IgD-negative memory B cell (primary cell): ENCODE measurements around the gene BMX. TPM values are rescaled to one million over a fixed set of nuclear protein-coding genes. Genes with fewer than 3 reads are reported as not detected.

Source experiments
- H3K27ac Mint-ChIP-seq, 3 donors: one replicate each; pipeline ENCODE4 v1.8.0; 2020 to 2022; ENCODE audit warnings: mild to moderate bottlenecking in 3 of 3, mixed read lengths in 3 of 3, moderate library complexity in 1 of 3
- H3K27me3 Mint-ChIP-seq: one replicate; pipeline ENCODE4 v1.8.0; 2021; ENCODE audit warnings: mixed read lengths
- H3K36me3 Mint-ChIP-seq: one replicate; pipeline ENCODE4 v1.8.0; 2020; ENCODE audit warnings: mild to moderate bottlenecking, mixed read lengths
- H3K4me1 Mint-ChIP-seq, 3 donors: one replicate each; pipeline ENCODE4 v1.8.0; 2020 to 2022; ENCODE audit warnings: mixed read lengths in 3 of 3, mild to moderate bottlenecking in 1 of 3
- H3K4me3 Mint-ChIP-seq, 4 donors: one replicate each; pipeline ENCODE4 v1.8.0; 2020 to 2022; ENCODE audit warnings: mild to moderate bottlenecking in 4 of 4, mixed read lengths in 4 of 4, moderate library complexity in 3 of 4
- H3K9me3 Mint-ChIP-seq, 3 donors: one replicate each; pipeline ENCODE4 v1.8.0; 2020 to 2021; ENCODE audit warnings: mixed read lengths in 3 of 3, mild to moderate bottlenecking in 1 of 3
- polyA plus RNA-seq: library from polyadenylated mRNA; unstranded; fragments of 300-500 nt; fragmentation: Illumina TruSeq; gene quantifications from one replicate; pipeline ENCODE4 v1.2.3, GENCODE V29; 2021

BMX gene
- not detected for polyA plus RNA-seq

DNA sequence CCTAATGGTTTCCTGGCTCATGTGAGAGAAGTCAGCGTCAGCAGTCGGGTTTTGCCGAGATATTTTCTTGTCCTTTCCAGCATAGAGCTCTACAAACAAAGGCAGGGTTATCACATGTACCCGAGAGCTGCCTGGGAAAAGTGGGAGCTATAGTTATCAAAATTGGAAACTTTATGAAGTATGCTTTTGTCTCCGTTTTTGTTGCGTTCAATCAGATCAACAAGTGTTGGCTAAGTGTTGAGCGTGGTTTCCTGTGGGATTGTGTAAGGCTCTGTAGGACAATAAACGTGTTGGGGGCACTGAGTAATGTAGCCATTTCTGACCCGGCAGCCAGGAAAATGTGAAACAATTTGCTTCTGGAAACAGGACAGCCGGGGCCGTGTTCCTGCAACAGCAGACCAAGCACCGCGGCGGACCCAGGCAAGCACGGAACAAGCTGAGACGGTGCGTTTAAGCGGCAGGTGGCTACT is at the start of gene BMX:
TSS of gene BMX (plus strand) at position 311 of the 470 bp plus-strand sequence. CDS start 7,547 bp downstream, outside the sequence.
- Mint-ChIP-seq H3K27me3 (peaks cover 18% of the 10 kb centered on the region), H3K4me3 (no peak within 1 kb of the TSS), H3K27ac (no peak within 1 kb of the TSS), H3K9me3 (no peaks in the 10 kb centered on the region), H3K4me1 (peaks cover 0 to 2% (median 1%) of the 10 kb centered on the region in 3 donors), H3K36me3 (no peaks in the 10 kb centered on the region)

DNA sequence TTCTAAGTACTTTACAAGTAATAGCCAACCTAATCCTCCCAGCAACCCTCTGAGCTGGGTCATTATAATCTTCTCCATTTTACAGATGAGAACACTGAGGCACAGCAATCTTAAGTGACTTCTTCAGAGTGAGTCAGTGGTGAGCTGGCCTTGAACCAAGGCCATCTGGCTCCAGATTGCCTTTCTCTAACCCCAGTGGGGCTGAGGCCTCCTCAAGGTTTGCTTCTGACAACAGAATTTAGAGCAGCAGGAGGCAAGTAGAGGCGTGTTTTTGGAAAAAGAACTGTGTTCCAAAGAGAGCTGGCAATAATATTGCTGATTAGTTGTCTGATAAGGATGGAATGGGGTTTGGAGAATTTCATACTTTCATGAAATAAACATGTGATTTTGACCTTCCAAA is 48.7 kb upstream of the BMX start:
- Mint-ChIP-seq H3K27ac (no peak overlapping the region), H3K4me1 (peaks cover 0 to 2% (median 0%) of the 10 kb centered on the region in 3 donors), H3K27me3 (no peaks in the 10 kb centered on the region), H3K4me3 (no peak overlapping the region), H3K36me3 (no peaks in the 10 kb centered on the region), H3K9me3 (no peaks in the 10 kb centered on the region)

- Mint-ChIP-seq H3K4me1 (peaks cover 0 to 5% (median 2%) of the 10 kb centered on the region in 3 donors), H3K9me3 (no peaks in the 10 kb centered on the region), H3K4me3 (no peak overlapping the region), H3K27me3 (peaks cover 13% of the 10 kb centered on the region), H3K36me3 (no peaks in the 10 kb centered on the region), H3K27ac (no peak overlapping the region)
Observed at GRCh38 chrX:15464704-15465103, 35.9 kb upstream of the BMX start.

DNA sequence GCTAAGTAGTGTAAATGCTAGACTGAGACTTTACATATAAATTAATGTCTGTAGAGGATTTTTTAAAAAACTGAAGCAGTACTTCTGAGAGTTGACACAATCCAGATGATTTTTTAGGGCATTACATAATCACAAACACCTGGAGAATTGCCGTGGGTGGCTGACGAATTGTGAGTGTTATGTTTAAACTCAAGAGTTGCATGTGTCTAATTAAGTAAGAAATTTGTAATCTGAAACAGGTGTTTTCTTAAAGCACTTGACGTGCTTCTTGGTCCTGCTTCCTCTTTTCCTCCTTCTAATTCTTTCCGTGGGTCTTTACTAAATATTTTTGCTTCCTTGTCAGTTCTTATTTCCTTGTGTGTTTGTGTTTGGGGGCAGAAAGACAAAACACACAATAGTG is 35.3 kb upstream of the BMX start:
- Mint-ChIP-seq H3K4me1 (peaks cover 0 to 5% (median 2%) of the 10 kb centered on the region in 3 donors), H3K36me3 (no peaks in the 10 kb centered on the region), H3K27ac (no peak overlapping the region), H3K9me3 (no peaks in the 10 kb centered on the region), H3K4me3 (no peak overlapping the region), H3K27me3 (peaks cover 11% of the 10 kb centered on the region)

GRCh38 chrX:15465896-15466651 is 34.5 kb upstream of the BMX start:
- peaks cover 2 to 5% (median 4%) of the 10 kb centered on the region in 3 donors for H3K4me1 Mint-ChIP-seq
- peaks cover 9% of the 10 kb centered on the region for H3K27me3 Mint-ChIP-seq
- H3K4me3 Mint-ChIP-seq, result no peak overlapping the region
- no peaks in the 10 kb centered on the region for H3K9me3 Mint-ChIP-seq
- no peak overlapping the region for H3K27ac Mint-ChIP-seq
- no peaks in the 10 kb centered on the region for H3K36me3 Mint-ChIP-seq

GRCh38 chrX:15468036-15468435 is 32.6 kb upstream of the BMX start:
- Mint-ChIP-seq H3K4me1 (peaks cover 2 to 5% (median 5%) of the 10 kb centered on the region in 3 donors), H3K27me3 (peaks cover 11% of the 10 kb centered on the region), H3K27ac (no peak overlapping the region), H3K9me3 (no peaks in the 10 kb centered on the region), H3K4me3 (no peak overlapping the region), H3K36me3 (no peaks in the 10 kb centered on the region)

- H3K36me3 Mint-ChIP-seq, result no peaks in the 10 kb centered on the region
- H3K27ac Mint-ChIP-seq, result no peak overlapping the region
- no peak overlapping the region for H3K4me3 Mint-ChIP-seq
- H3K9me3 Mint-ChIP-seq, result no peaks in the 10 kb centered on the region
- peaks cover 2 to 5% (median 5%) of the 10 kb centered on the region in 3 donors for H3K4me1 Mint-ChIP-seq
- H3K27me3 Mint-ChIP-seq, result peaks cover 13% of the 10 kb centered on the region
Observed at GRCh38 chrX:15469613-15470012, 31.0 kb upstream of the BMX start.

GRCh38 chrX:15471028-15471427 is 29.6 kb upstream of the BMX start:
- Mint-ChIP-seq H3K36me3 (no peaks in the 10 kb centered on the region), H3K9me3 (no peaks in the 10 kb centered on the region), H3K4me1 (peaks cover 0 to 3% (median 2%) of the 10 kb centered on the region in 3 donors), H3K27ac (peak overlapping the region in 1 of 3 donors; percentile 6), H3K4me3 (no peak overlapping the region), H3K27me3 (peaks cover 13% of the 10 kb centered on the region)

- H3K36me3 Mint-ChIP-seq, result no peaks in the 10 kb centered on the region
- H3K27ac Mint-ChIP-seq, result peak overlapping the region in 1 of 3 donors; percentile 55
- H3K9me3 Mint-ChIP-seq, result no peaks in the 10 kb centered on the region
- peaks cover 7% of the 10 kb centered on the region for H3K27me3 Mint-ChIP-seq
- no peak overlapping the region for H3K4me3 Mint-ChIP-seq
- peaks cover 0 to 3% (median 2%) of the 10 kb centered on the region in 3 donors for H3K4me1 Mint-ChIP-seq
Observed at GRCh38 chrX:15472531-15472930, 28.1 kb upstream of the BMX start.

GRCh38 chrX:15474028-15474427 is 26.6 kb upstream of the BMX start:
- Mint-ChIP-seq H3K27ac (no peak overlapping the region), H3K36me3 (no peaks in the 10 kb centered on the region), H3K4me1 (peaks cover 0 to 3% (median 2%) of the 10 kb centered on the region in 3 donors), H3K4me3 (no peak overlapping the region), H3K9me3 (no peaks in the 10 kb centered on the region), H3K27me3 (peaks cover 8% of the 10 kb centered on the region)

DNA sequence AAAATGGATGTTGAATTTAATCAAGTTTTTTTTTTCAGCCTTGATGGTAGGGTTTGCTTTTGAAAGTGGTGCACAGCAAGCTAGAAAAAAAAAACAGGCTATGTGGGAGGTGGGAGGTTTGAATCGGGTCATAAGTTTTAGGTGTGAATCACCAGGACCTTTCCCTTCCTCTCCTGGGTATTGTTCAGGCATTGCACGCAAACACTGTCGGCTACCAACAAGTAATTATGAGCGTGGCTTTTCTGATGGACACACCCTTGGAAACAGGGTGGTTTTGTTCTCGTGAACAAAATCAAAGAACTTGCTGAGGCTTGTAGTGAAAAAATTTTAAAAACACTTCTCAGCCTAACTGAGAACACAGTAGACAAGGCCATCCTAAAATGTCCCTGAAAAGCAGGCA is 25.6 kb upstream of the BMX start:
- H3K27ac Mint-ChIP-seq, result no peak overlapping the region
- H3K9me3 Mint-ChIP-seq, result no peaks in the 10 kb centered on the region
- H3K36me3 Mint-ChIP-seq, result no peaks in the 10 kb centered on the region
- H3K27me3 Mint-ChIP-seq, result peaks cover 8% of the 10 kb centered on the region
- H3K4me1 Mint-ChIP-seq, result peaks cover 0 to 3% (median 2%) of the 10 kb centered on the region in 3 donors
- H3K4me3 Mint-ChIP-seq, result no peak overlapping the region

GRCh38 chrX:15475486-15475885 is 25.1 kb upstream of the BMX start:
- H3K36me3 Mint-ChIP-seq, result no peaks in the 10 kb centered on the region
- H3K27me3 Mint-ChIP-seq, result peaks cover 8% of the 10 kb centered on the region
- H3K9me3 Mint-ChIP-seq, result no peaks in the 10 kb centered on the region
- H3K4me3 Mint-ChIP-seq, result no peak overlapping the region
- H3K27ac Mint-ChIP-seq, result no peak overlapping the region
- H3K4me1 Mint-ChIP-seq, result peaks cover 0 to 3% (median 2%) of the 10 kb centered on the region in 3 donors

DNA sequence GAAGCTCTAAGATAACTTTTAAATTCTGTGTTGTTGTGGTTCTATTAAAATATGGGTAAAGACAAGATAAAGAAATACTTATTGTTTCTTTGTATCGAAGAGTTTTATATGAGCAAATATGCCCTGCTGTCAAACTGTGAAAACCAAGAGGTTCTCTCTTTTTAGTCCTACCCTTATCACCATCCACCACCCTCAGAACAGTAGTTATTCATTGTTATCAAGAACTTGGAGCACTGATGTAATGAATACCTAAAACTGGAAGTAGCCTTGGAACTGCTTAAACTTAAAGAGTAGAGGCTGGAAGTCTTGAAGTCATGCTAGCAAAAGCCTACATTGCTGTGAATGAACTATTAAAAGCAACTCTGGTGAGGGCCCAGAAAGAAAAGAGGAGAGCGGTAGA is 16.7 kb upstream of the BMX start:
- H3K36me3 Mint-ChIP-seq, result no peaks in the 10 kb centered on the region

GRCh38 chrX:15492469-15492868 is 8.1 kb upstream of the BMX start:
- H3K36me3 Mint-ChIP-seq, result no peaks in the 10 kb centered on the region
- H3K4me1 Mint-ChIP-seq, result peaks cover 0 to 6% (median 4%) of the 10 kb centered on the region in 3 donors
- H3K4me3 Mint-ChIP-seq, result no peak overlapping the region
- H3K27ac Mint-ChIP-seq, result no peak overlapping the region
- peaks cover 21% of the 10 kb centered on the region for H3K27me3 Mint-ChIP-seq
- H3K9me3 Mint-ChIP-seq, result no peaks in the 10 kb centered on the region

More for the DNA sequence above, 16.7 kb upstream of the BMX start:
- Mint-ChIP-seq H3K4me1 (no peaks in the 10 kb centered on the region), H3K4me3 (no peak overlapping the region), H3K27me3 (peaks cover 7% of the 10 kb centered on the region), H3K27ac (no peak overlapping the region), H3K9me3 (peaks cover 0 to 3% (median 0%) of the 10 kb centered on the region in 3 donors)

DNA sequence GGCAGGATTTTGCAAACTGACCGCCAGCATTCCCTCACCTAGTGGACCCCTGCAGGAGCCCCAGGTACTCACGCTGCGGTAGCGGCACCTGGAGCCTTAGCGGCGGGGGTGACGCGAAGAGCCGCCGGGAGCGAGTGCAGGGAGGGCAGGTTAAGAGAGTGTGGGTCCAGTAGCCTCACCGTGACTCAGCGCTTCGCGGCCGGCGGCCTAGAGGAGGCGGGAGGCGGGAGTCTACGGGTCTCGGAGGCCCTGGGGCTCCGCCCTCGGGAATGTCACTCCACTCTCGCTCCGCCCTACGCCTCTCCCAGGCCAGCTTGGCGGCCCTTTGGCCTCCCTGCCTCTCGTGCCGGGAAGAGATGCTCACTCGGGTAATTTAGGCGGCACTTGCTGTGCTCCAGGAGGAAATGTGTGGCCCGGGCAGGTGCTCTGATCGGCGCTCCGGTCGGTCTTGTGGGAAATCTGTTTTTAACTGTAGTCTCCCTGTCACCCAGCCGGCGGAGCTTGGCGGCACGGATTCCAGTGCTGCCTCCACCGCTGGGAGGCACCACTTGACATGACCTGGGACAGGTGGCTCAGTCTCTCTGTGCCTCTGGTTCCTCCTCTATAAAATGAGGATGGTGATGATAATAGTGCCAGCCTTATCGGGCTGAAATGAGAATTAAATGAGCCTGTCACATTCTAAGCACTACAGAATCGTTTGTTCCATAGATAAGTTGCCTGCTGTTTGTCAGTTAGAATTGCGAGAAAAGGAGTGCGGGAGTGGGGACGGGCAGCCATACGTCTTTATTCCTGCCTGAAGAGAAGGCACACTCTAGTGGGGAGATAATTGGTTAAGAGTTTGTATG is 7.3 kb upstream of the BMX start, which contains the start of gene PIR:
TSS of gene PIR (minus strand) at position 216 of the 845 bp plus-strand sequence. CDS start 2,076 bp downstream, outside the sequence.
- Mint-ChIP-seq H3K27ac (no peak within 1 kb of the TSS), H3K36me3 (no peaks in the 10 kb centered on the region), H3K9me3 (no peaks in the 10 kb centered on the region), H3K27me3 (peaks cover 25% of the 10 kb centered on the region), H3K4me3 (peak within 1 kb of the TSS; percentile 57 to 94 (median 79)), H3K4me1 (peaks cover 2 to 7% (median 4%) of the 10 kb centered on the region in 3 donors)
